Activated CD4-positive, alpha-beta T cell treated with anti-CD3 and anti-CD28 coated beads, Interleukin-2, amount 50 U/mL, for 48 hours (primary cell): ENCODE data around the gene MFAP3.
"Not testable (repeated sequence)": the region's sequence is repeated elsewhere in the genome, so short reads cannot be mapped to it uniquely, and the experiment has no call there.

Experiments
- DNase-seq, 2 experiments: peaks; one replicate each; pipeline ENCODE4 v3.0.0-alpha.2; 2020

Gene MFAP3

DNA sequence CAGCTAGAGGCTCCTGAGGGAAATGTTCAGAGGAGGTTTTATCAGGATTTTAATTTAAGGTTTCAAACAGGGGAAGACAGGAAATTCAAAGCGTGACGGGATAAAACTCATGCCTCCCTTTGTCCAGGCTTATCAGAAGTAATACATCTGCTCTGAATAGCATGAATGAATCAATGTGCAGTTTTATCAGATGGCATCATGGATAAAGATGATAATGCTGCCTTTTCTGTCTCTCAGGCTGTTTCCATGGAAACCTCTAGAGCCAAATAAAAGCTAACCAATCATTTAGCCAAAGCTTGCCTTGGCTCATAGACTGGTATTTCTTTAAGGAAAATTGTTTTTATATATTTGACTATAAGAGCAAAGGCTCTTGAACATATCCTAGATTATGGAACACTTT lies 16.4 kb downstream of the MFAP3 start:
- no peak for DNase-seq

DNA sequence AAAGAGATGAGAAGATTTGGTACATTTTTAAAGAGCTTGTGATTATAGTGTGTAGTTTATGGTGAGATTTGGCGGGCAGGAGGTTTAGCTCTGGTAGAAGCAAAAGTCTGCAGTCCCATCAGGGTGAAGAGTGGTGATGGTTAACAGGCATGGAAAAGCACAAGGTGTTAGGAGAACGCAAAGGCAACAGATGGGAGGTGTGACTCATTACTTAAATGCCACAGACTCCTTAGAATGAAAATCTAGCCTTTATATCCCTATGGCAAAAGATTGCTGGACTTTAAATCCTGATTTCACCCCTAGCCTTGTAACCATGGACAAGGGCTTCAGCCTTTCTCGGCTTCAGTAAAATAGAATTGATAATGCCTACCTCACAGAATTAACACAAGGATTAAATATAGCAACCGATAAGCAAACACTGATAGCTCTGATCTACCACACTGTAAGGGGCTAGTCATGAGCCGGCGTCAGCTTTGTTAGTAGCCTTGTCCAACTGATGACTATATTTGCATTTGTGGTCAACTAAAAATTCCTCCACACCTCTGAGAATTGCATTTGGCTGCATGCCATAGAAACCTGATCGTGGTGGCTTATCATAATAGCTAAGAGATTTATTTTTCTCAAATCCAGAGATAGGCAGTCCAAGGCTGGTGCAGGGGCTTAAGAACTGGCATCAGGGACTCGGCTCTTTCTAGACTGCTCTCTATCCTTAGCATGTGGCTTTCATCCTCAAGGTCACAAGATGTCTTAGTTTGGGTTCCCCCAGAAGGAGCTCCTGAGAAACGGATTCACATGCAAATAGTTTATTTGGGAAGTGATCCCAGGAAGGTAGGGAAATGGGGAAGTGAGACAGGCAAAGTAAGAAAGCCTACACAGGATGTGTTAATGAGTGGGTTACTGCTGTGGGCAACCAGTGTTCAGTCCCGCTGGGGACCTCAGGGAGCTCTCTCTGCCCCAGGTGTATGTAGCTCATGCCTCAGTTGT lies 19.6 kb downstream of the MFAP3 start:
- DNase-seq = no peak

DNA sequence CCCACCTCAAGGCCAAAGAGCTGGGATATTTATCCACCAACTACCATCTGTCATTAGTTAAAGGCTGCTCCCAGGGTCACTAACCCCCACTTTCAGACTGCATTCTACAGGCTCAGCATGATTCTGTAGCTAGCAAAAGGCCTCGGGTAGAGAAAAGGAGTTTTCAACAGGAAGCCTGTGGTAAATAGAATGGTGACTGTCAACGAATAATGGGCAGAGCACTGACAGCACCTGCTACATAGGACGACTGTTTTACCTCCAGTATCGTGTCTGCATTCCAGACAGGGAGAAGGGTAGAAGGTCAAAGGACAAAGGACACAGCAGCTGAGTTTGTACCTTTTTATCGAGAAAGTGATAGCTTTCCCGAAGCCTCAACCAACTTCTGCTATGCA lies 20.3 kb downstream of the MFAP3 start:
- no peak for DNase-seq

- DNase-seq = no peak
Observed at GRCh38 chr5:154059583-154059982, 20.8 kb downstream of the MFAP3 start.

DNA sequence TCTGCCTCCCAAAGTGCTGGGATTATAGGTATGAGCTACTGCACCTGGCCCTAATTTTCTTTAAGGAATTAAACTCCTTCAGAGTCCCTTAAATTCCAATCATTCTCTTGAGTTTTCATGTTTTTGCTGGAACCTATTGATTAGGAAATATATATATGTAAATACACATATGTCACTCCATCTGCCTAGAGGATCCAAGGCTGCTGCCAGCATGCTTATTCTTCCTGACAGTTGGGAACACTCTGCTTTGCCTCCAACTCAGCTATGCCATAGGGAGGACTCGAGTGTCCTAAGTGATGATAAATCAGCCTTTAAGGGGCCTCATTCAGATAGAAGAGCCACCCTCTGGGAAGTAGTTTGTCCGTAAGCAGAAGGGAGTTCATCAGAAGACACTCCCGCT lies 21.8 kb downstream of the MFAP3 start:
- DNase-seq = no peak

GRCh38 chr5:154063372-154063771 lies 24.6 kb downstream of the MFAP3 start:
- no peak for DNase-seq

DNA sequence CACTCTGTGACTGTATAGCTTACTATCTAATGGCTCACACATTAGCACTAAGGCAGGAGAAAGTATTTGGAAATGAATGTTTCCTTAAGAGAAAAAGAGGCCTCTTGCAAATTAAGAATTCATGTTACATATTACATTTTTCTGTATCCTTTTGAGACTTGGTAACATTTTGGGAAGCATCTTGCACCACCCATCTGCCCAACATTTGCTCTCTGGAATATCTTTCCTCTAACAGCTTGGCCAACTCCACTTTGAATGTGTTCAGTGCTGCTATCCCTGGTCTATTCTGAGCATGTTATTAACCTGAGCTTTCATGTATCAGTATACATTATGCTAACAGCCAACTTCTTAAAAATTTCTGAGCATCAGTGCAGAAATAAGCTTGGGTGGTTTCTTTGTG lies 27.2 kb downstream of the MFAP3 start:
- DNase-seq = no peak

DNA sequence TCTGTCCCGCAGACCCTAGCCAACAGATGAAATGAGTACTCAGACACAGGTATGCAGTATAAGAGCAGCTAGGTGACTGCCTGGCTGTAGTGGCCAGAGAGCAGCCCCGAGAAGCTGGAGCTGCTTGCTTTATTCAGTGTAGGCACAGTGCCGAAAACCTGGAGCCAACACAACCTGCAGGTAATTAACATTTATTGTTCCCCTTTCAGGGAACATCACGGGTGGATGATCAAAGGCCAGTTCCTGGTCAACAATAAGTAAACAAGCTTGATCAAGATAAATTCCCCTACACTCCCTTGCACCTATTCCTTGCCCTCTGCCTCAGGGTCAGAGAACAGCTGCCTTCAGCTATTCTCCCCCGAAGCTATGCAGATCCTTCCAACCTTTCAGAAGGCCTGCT lies 31.1 kb downstream of the MFAP3 start:
- DNase-seq = not testable (repeated sequence)

DNA sequence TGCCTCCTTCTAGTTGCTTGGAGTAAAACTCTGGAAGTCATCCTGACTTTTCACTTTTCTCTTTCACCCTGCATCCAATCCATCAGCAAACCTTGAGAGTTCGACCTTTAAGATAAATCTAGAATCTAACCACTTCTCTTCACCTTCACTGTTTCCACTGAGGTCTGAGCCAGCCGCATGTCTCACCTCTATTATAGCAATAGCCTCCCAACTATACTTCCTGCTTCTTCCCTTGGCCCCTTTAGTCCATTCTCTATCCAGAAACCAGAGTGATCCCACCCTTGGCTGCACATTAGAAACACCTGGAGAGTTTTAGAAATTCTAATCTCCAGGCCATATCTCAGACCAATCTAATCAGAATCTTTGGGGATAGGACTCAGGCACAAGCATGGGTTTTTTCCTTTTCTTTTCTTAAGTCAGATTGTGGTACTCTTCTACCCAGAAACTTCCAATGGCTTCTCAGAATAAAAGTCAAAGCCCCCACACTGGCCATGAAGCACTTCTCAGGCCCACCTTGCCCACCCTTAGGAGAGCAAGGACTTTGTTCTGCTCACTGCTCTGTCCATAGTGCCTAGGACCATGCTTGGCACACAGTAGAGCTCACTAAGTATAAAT lies 33.1 kb downstream of the MFAP3 start:
- no peak for DNase-seq

DNA sequence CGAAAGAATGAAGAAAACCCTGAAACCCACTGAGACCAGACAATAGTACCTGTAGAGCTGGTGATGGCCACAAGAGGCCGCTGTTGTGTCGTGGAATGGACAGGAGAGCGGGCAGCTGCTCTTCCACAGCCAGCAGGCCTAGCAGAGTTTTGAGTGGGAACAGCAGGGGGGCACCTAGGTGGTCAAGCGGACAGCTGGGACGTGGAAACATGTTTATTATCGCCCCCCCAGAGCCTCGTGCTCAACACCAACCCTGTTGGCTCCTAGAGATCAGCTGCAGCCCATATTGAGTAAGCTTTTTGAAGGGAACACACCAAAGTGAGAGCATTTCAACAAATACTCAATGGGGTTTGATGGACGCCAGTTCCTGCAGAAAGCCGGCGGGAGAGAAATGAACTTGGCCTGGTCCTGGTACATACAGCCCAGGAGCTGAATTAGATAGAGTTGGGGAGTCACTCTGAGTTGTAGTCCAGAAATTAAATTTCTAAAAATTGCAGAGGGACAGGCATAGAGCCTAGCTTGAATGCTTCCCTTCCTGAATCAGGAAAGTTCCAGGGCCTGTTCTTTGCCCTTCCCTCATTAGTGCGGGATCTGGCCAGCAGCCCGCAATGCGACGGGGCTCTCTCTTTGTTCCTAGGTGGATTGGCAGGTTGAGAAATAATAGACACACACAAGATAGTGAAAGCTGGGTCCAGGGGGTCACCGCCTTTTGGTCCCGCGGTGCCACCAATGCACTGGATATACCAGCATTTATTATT lies 33.8 kb downstream of the MFAP3 start:
- peak; percentile 87 to 91 for DNase-seq

DNA sequence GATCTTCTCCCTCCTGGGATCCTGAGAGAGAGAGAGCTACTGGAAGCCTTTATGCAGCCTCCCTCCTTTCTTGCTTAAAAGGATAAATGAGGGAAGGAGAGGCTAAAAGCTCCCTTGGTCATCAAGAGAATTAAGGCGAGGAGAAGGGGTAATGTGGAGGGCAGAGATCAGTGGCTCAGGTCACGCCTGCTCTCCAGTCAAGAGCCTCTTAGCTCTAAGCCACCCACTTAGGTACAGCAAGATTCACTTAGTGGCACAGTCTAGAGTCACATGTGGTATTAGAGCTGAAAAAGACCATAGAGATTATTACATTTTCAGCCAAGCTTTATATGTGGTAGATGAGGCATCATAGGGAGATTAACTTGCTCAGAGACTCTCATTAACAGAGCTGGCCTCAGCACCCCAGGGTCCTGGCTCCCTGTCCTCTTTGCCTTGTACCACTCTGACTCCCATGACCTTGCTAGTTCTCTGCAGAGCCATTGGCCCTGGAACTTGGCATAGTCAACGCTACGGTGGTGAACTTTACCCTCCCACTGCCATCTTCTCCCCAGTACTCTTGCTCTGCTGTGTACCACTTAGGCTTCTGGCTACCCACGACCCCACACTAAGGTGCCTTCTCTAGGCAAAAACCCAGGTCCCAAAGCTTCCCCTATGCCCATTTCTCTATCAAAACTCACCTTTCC lies 37.6 kb downstream of the MFAP3 start:
- no peak for DNase-seq

GRCh38 chr5:154077696-154078095 lies 38.9 kb downstream of the MFAP3 start:
- DNase-seq = no peak

DNA sequence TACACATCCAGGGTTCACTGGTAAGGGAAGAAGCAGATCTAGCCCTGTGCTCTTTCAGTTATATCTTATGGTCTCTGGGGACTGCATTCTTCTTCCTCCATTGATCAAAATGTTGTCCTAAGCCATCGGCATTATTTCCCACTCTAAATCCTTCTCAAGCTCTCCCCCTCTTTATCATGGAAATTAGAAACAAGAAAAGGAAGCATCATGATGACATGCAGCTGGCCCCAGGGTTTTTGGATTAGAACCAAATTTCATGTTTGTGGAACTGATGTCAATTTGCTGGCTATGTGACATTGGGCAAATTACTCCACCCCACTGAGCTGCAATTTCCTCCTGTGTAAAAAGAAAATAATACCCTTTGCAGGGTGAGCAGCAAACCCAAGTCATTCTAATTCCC lies 39.5 kb downstream of the MFAP3 start:
- no peak for DNase-seq

GRCh38 chr5:154081246-154081645 lies 42.5 kb downstream of the MFAP3 start:
- DNase-seq = no peak

- no peak for DNase-seq
Observed at GRCh38 chr5:154084062-154084639, 45.4 kb downstream of the MFAP3 start.

GRCh38 chr5:154086146-154086545 lies 47.4 kb downstream of the MFAP3 start:
- DNase-seq = no peak

GRCh38 chr5:154086641-154087040 lies 47.9 kb downstream of the MFAP3 start:
- DNase-seq = no peak

DNA sequence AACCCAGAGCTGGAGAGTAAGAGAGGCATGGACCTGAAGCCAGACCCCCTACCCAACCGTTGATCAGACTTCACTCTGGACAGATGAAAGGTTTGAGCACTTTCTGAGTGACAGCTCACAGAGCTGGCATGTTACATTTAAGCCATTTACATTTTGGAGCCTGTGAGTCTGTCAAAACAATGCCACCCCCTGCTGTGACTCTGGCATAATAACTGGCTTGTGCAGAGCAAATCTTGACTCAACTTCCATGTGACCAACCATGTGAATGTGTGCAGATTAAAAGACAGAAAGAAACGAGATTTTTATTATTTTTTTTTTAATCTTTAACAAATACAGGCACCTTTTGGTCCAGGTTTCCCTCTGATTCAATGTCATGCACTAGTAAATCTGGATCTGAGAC lies 48.5 kb downstream of the MFAP3 start:
- DNase-seq = no peak

GRCh38 chr5:154088801-154089200 lies 50.0 kb downstream of the MFAP3 start:
- no peak for DNase-seq

GRCh38 chr5:154090656-154091055 lies 51.9 kb downstream of the MFAP3 start:
- no peak for DNase-seq

- DNase-seq = no peak
Observed at GRCh38 chr5:154092356-154093141, 53.8 kb downstream of the MFAP3 start.

- DNase-seq = no peak
Observed at GRCh38 chr5:154093142-154093532, 54.4 kb downstream of the MFAP3 start.
